Activated naive CD4-positive, alpha-beta T cell (primary cell): ENCODE measurements around the gene VDAC2.
"Not testable (repeated sequence)": the region's sequence is repeated elsewhere in the genome, so short reads cannot be mapped to it uniquely, and the experiment has no call there.

Source experiments
- DNase-seq, 4 experiments: peaks; one replicate each; lab custom pipeline; 2025; lab: John Stamatoyannopoulos, UW

Gene VDAC2

GRCh38 chr10:75210282-75211006, at the start of gene VDAC2:
TSS of gene VDAC2 (plus strand) at chr10:75210796. CDS start at chr10:75211159, 363 bp downstream.
- peak; percentile 88 to 97 (median 94) for DNase-seq

GRCh38 chr10:75165684-75166622, 44.6 kb upstream of the VDAC2 start:
- no peak for DNase-seq

- DNase-seq = no peak
Observed at GRCh38 chr10:75166623-75166972, 44.0 kb upstream of the VDAC2 start.

- DNase-seq = no peak
Observed at GRCh38 chr10:75168275-75168674, 42.3 kb upstream of the VDAC2 start.

GRCh38 chr10:75170215-75170614, 40.4 kb upstream of the VDAC2 start:
- DNase-seq = no peak

GRCh38 chr10:75175046-75175445, 35.5 kb upstream of the VDAC2 start:
- no peak for DNase-seq

GRCh38 chr10:75176046-75176445, 34.5 kb upstream of the VDAC2 start:
- DNase-seq = no peak

- DNase-seq = no peak
Observed at GRCh38 chr10:75176736-75177135, 33.9 kb upstream of the VDAC2 start.

- no peak for DNase-seq
Observed at GRCh38 chr10:75179657-75180177, 30.9 kb upstream of the VDAC2 start.

- DNase-seq = no peak
Observed at GRCh38 chr10:75180592-75180991, 30.0 kb upstream of the VDAC2 start.

GRCh38 chr10:75181073-75181472, 29.5 kb upstream of the VDAC2 start:
- no peak for DNase-seq

- DNase-seq = no peak
Observed at GRCh38 chr10:75186310-75186709, 24.3 kb upstream of the VDAC2 start.

GRCh38 chr10:75187961-75188426, 22.6 kb upstream of the VDAC2 start:
- peak; percentile 9 to 50 (median 24) for DNase-seq

GRCh38 chr10:75188522-75188921, 22.1 kb upstream of the VDAC2 start:
- DNase-seq = not testable (repeated sequence)

GRCh38 chr10:75189266-75190096, 21.1 kb upstream of the VDAC2 start:
- DNase-seq = no peak

GRCh38 chr10:75191821-75192568, 18.6 kb upstream of the VDAC2 start:
- DNase-seq = no peak

GRCh38 chr10:75194625-75195024, 16.0 kb upstream of the VDAC2 start:
- not testable (repeated sequence) for DNase-seq

GRCh38 chr10:75195035-75195763, 15.4 kb upstream of the VDAC2 start:
- no peak for DNase-seq

GRCh38 chr10:75197066-75197465, 13.5 kb upstream of the VDAC2 start:
- no peak for DNase-seq

- DNase-seq = no peak
Observed at GRCh38 chr10:75197906-75198305, 12.7 kb upstream of the VDAC2 start.
